Hematopoietic multipotent progenitor cell treated with erythropoietin and hydrocortisone succinate and interleukin-3 and kit ligand, for 4 days (in vitro differentiated cells): ENCODE measurements around the gene ST3GAL6.
A peak's percentile ranks its signal among the peaks of the same experiment; 100 is the strongest.

Source experiments
- DNase-seq: peaks from one replicate; pipeline ENCODE4 v3.0.0-alpha.2; 2015

The ST3GAL6 gene

GRCh38 chr3:98741121-98741716 lies 21.9 kb upstream of the ST3GAL6 start:
- DNase-seq, result no peak

GRCh38 chr3:98743071-98743470 lies 20.1 kb upstream of the ST3GAL6 start:
- no peak for DNase-seq

- DNase-seq, result no peak
Measured at GRCh38 chr3:98744283-98744682, 18.9 kb upstream of the ST3GAL6 start.

DNA sequence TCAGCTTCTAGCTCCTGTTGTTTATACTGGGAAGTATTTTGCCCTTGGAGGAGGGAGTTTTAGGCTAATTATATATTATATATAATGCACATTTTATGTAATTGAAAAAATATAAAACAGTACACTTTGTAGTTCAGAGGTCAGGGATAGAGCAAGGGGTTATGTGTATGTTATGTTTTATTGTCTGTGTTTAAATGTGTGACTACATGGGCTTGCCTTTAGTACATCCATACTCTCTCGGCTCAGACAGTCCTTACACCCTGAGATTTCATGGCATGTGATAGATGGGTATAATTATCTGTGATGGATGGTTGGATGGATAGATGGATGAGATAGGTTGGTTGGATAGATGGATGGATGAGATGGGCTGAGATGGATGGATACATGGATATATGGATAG lies 17.4 kb upstream of the ST3GAL6 start:
- DNase-seq, result no peak

DNA sequence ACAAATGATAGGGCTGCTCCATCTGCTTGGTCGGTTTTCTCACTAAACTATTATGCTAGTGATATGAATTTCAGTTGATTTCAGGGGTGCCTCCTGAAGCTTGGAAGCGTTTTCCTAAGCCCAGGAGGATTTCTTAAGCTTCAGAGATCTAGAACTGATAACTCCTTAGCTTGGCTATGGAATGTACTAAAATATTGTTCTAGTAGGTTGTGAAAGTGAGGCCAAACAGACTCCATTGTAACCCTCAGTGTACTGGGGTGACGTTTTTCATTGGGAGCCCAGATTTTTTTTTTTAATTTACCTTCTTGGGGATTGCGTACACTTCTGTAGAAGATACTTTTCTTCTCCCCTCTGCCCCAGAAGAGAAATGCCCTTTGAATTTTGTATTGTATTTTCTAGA lies 17.0 kb upstream of the ST3GAL6 start:
- DNase-seq, result no peak

DNA sequence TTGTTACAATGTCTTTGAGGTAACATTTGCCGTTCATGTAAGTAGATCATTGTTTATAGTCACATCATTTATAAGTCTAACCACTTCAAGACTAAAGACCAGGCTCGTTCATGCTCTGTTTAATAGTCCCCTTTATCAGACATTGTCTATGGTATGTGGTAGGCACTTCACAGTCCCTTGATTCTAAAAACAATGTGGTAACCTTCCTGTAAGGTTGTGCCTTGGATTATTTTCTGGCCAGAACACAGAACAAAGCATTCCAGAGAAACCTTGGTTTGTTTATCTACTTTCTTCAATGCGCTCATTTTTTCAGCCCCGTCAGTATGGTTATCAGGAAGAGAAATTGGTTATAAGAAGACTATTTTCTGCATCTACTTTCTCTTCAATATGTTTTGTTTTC lies 16.3 kb upstream of the ST3GAL6 start:
- DNase-seq, result no peak

GRCh38 chr3:98750276-98750919 lies 12.7 kb upstream of the ST3GAL6 start:
- no peak for DNase-seq

DNA sequence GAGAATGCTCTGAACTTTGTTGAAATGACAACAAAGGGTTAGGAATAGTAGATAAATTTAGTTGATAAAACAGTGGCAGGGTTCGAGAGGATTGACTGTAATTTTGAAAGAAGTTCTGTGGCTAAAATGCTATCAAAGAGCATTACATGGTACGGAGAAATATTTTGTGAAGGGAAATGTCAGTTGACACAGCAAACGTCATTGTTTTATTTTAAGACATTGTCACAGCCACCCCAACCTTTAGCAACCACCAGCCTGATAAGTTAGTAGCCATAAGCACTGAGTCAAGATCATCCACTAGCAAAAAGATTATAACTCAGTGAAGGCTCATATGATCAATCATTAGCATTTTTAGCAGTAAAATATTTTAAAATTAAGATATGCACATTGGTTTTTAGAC lies 8.7 kb upstream of the ST3GAL6 start:
- DNase-seq, result no peak

- no peak for DNase-seq
Measured at GRCh38 chr3:98755601-98756000, 7.5 kb upstream of the ST3GAL6 start.

DNA sequence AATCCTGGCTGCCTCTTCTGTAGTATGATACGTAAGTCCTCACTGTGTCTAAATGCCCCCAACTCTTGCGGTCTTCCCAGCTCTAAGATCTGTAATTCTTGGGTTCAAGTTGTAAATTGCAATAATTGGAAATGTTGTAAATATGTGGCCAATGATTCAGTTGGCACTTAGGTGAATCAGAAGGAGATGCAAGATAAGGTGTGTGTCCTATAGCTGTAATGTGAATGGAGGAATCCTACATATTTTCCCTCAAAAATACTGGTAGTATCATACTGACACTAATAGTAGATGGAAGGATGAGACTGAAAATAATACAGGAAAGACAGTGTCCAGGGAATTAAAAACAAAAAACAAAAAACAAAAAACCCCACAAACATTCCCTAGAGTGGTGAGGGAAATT lies 3.5 kb upstream of the ST3GAL6 start:
- no peak for DNase-seq

DNA sequence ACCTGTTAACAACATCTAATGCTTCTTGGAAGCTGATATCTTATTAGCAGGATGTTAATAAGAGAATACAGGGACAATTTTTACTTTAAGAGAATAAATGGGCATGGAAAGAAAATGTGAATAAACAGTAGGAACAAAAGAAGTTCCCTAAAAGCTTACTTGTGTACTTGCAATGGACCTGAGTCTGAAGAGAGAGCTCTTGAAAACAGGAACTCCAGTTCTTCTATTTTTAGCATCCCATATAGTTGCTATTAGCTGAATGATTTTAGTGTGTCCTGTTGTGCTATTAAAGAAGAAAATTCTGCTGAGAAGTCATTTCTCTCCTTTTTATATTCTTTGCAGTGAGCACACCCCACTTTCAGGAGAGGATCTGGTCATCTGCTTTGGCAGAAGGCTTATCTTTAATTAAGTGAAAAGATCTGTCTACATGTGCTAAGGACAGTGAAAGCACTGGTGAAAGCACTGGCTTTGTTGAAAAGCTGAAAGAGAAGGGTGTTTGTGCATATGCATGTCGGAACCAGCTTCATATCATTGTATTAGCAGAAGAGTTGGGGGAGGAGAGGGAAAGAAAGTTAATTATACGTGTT lies 1.4 kb upstream of the ST3GAL6 start:
- DNase-seq, result peak; percentile 65

DNA sequence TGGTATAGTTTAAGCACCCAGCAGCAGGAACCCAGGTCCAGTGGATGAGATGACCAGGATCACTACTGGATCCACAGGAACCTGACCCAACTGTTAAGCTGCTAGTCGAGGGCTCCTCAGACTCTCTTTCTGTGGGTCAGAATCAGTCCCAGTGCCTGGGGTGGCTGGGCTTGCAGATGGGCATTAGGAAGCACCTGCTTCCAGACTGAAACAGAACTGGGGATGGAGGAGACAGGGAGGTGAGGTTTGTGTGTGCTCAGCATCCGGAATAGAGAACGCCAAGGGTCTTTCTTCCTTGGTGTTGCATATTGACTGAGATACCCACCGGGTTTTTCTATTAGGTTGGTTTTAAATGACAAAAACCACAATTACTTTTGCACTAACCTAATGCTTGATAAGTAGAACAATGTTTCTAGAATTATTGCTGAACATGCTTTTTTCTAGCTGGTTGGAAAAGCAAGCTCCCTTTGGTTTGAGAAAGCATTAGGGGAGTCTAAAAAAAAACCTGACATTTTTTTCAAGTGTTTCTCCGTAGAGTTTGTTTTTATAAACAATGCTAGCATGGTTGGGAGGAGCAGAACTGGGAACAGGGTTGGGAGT lies 779 bp downstream of the ST3GAL6 start:
- DNase-seq, result no peak

DNA sequence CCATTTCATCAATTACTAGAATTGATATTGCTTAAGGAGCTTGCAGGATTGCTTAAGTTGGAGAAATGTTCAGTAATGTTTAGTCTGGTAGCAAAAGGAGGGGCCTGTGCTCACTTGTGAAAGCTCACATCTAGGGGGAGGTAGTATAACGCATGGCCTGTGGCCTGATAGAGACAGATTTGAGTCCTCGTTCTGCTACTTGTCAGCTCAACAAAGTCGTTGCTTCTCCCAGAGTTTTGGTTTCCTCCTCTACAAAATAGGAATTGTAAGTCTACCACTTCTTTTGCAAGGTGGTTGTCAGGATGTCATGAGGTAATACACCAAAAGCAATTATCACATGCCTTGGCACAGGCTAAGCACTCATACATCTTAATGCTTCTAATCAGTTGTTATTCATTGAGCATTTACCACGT lies 1.3 kb downstream of the ST3GAL6 start:
- DNase-seq, result peak; percentile 76

DNA sequence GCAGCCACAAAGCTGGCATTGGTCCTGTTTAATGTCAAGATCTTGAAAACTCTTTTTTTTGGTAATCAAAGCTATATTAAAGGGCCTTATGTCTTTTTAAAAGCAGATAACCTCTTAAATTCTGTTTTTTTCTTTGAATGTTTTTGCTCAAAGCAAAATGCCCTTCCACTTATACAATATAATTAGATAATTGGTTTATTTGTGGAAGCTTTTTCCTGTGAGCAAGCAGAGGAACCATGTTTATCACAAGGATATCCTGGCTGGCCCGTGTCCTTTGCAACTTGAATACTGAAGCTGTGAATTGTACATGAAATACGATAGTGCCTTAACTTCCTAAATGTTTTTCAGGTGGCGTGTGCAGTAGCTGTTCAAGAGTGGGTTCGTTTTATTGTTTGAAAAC lies 2.6 kb downstream of the ST3GAL6 start:
- DNase-seq, result no peak

GRCh38 chr3:98766924-98767323 lies 3.8 kb downstream of the ST3GAL6 start:
- DNase-seq, result no peak

DNA sequence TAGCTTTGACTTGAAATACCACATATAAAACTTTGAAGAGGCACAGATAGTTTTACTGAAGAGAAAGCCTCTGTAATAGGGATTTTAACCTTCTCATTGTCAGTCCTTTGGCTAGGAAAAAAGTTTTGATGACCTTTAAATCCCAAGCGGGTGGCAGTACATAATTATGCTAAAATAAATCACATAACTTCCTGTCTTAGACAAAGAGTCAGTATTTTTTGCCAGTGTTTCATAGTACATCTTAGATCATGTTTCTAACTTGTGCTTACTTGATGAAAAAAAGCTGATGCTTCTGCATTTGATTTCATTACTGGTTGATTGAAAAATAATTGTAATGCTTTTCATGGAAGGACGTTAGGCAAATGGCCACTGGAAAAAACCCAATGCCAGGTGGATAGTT lies 5.8 kb downstream of the ST3GAL6 start:
- no peak for DNase-seq

DNA sequence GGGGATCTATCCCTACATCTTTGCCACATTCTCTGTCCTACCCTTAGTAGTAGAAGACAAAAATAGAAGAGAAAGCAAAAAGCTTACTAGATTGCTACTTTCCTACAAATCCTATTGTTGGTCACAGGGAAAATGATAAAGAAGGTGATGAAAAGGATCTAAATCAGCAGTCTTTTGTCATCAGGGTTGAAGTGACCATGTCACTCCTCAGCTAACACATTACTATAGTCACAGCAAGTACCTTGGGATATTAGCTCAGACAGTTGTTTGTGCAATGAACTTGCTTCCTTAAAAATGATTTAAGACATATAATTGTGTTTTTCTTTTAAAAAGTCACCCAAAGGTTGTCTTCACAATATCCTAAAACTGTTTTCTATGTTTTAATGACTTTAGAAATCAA lies 6.3 kb downstream of the ST3GAL6 start:
- DNase-seq, result no peak

- DNase-seq, result no peak
Measured at GRCh38 chr3:98770261-98771039, 7.3 kb downstream of the ST3GAL6 start.

- DNase-seq, result no peak
Measured at GRCh38 chr3:98772022-98772421, 8.9 kb downstream of the ST3GAL6 start.

DNA sequence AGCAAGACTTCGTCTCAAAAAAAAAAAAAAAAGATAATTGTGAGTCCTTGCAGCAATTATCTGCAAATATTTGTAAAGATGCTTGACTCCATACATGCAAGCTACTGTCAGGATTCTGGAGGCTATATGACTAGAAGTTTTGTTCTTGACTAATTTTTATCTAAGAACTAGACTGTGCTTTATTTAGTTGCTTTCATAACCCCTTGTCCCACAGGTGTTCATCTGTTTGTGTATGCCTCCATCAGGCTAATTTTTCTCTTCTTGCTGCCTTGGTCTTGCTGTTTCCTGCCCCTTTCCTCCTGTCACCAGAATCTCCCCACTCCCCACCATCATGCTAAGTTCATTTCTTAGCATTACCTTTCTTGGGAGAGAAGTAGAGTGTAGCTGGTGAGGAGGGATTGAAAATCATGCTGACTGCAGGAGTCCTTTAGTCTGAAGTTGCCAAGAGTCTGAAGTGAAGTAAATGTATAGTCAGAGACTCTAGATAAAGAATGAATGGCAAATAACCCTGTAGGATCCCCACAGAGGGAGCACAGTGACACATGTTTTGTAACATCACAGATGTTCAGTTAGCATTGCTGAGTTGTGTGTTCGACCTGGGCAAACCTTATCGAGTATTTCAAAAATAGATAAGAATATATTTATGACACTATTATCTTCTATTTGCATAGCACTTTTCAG lies 12.5 kb downstream of the ST3GAL6 start:
- no peak for DNase-seq

DNA sequence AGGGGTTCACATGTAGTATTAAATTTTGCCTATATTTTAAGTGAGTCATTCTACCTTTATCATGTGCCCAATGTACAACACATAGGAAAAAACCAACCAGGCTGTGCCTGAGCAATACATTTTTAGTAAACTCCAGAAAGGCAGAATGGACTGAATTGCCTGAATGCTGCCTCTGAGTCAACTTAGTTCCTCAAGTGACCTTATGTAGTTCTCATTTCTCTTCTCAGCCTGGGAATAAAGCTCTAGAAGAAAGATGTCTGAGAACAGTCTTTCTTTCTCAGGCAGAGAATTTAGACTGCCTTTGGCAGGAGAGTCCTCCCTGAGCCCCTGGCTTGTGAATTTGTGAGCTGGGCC lies 13.0 kb downstream of the ST3GAL6 start:
- no peak for DNase-seq

DNA sequence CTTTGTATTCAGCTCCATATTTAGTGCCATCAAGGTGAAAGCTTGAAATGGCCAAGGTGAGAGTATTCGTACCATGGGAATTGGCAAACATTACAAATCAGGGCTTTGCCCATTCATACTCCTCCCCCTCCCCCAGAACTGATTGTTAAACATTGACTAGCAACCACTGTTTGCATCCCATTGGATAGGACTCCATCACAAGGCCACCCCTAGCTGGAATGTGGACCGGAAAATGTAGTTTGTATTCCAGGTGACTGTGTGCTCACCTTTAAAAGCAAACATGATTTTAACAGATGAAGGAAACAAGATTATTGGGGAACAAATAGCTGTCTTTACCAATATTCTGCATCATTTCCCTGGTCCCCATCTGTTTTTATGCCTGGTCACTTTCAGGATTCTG lies 14.1 kb downstream of the ST3GAL6 start:
- no peak for DNase-seq

GRCh38 chr3:98777801-98778220 lies 14.7 kb downstream of the ST3GAL6 start:
- DNase-seq, result no peak
